IMR-90 (cell line): ENCODE measurements around the gene BCAP31. TPM values are rescaled to one million over a fixed set of nuclear protein-coding genes. Genes with fewer than 3 reads are reported as not detected.

Experiments
- ATAC-seq: fragments of 200-7000 bp; cut with Tn5 transposase; 2 replicates; pipeline ENCODE4 v1.9.1; 2020; ENCODE audit warnings: low read depth, mild to moderate bottlenecking, moderate library complexity
- BruUV-seq: library from RNA; stranded (reverse); fragments of 400-500 nt; replicated peaks from 2 replicates; lab custom pipeline; 2021; lab: Mats Ljungman, UMichigan
- CTCF ChIA-PET: fragments of 300-600 bp; formaldehyde crosslinking; extraction: SDS; loops from one replicate; lab custom pipeline; 2021; ENCODE audit warnings: antibody characterized with exemption; lab: Yijun Ruan, JAX
- POLR2A ChIA-PET: fragments of 300-600 bp; sonication (Branson Sonifier 250); formaldehyde crosslinking; loops from one replicate; lab custom pipeline; 2022; ENCODE audit warnings: antibody characterized with exemption; ENCODE audit not compliant: unreplicated experiment; lab: Charles Lee
- DNase-seq: peaks from one replicate; pipeline ENCODE4 v3.0.0; 2013
- H2AFZ ChIP-seq: replicated peaks from 2 replicates; pipeline ENCODE3; 2013; ENCODE audit warnings: low read length, mild to moderate bottlenecking; ENCODE audit not compliant: poor library complexity
- H2AK5ac ChIP-seq: 2 replicates; pipeline ENCODE4 v1.6.1; 2013; ENCODE audit warnings: low read depth, low read length, inconsistent platforms
- H2AK9ac ChIP-seq: replicated peaks from 2 replicates; pipeline ENCODE3; 2013; ENCODE audit warnings: mild to moderate bottlenecking, low read depth, low read length, moderate library complexity; ENCODE audit not compliant: poor library complexity
- H2BK120ac ChIP-seq: 2 replicates; pipeline ENCODE4 v1.6.1; 2013; ENCODE audit warnings: low read depth, low read length, inconsistent platforms
- H2BK15ac ChIP-seq: 3 replicates; pipeline ENCODE4 v1.6.1; 2013; ENCODE audit warnings: low read depth, low read length, inconsistent platforms
- H2BK20ac ChIP-seq: 2 replicates; pipeline ENCODE4 v1.6.1; 2013; ENCODE audit warnings: low read depth, mild to moderate bottlenecking, inconsistent platforms, low read length, moderate library complexity
- H2BK5ac ChIP-seq: 2 replicates; pipeline ENCODE4 v1.6.1; 2013; ENCODE audit warnings: mild to moderate bottlenecking, low read depth, low read length, inconsistent platforms; ENCODE audit not compliant: poor library complexity, severe bottlenecking
- H3K14ac ChIP-seq: replicated peaks from 2 replicates; pipeline ENCODE4 v1.6.1; 2013; ENCODE audit warnings: low read depth, low read length, inconsistent platforms
- H3K18ac ChIP-seq: 2 replicates; pipeline ENCODE4 v1.6.1; 2013; ENCODE audit warnings: low read depth, low read length, control low read depth
- H3K23ac ChIP-seq: 2 replicates; pipeline ENCODE4 v1.6.1; 2013; ENCODE audit warnings: low read depth, low read length, inconsistent platforms
- H3K27ac ChIP-seq: 2 replicates; pipeline ENCODE4 v1.5.1; 2013; ENCODE audit warnings: mild to moderate bottlenecking, control low read depth, low read length; ENCODE audit not compliant: insufficient read depth
- H3K27me3 ChIP-seq: 2 replicates; pipeline ENCODE4 v1.6.1; 2013; ENCODE audit warnings: low read length; ENCODE audit not compliant: control insufficient read depth, insufficient read depth
- H3K36me3 ChIP-seq: 2 replicates; pipeline ENCODE4 v1.6.1; 2013; ENCODE audit warnings: low read length, mixed read lengths; ENCODE audit not compliant: control insufficient read depth, insufficient read depth
- H3K4ac ChIP-seq: 2 replicates; pipeline ENCODE4 v1.6.1; 2013; ENCODE audit warnings: low read depth, low read length, inconsistent platforms
- H3K4me1 ChIP-seq: 2 replicates; pipeline ENCODE4 v1.6.1; 2013; ENCODE audit warnings: low read length, mixed read lengths; ENCODE audit not compliant: control insufficient read depth, insufficient read depth
- H3K4me2 ChIP-seq: 2 replicates; pipeline ENCODE4 v1.6.1; 2013; ENCODE audit warnings: low read depth, mild to moderate bottlenecking, control low read depth, low read length, moderate library complexity
- H3K4me3 ChIP-seq: 2 replicates; pipeline ENCODE4 v1.5.1; 2013; ENCODE audit warnings: low read depth, mild to moderate bottlenecking, control low read depth, low read length, moderate library complexity; ENCODE audit not compliant: insufficient read depth
- H3K56ac ChIP-seq: 2 replicates; pipeline ENCODE4 v1.6.1; 2013; ENCODE audit warnings: low read length, inconsistent platforms; ENCODE audit not compliant: insufficient read depth; ENCODE audit errors: extremely low read depth
- H3K79me1 ChIP-seq, 2 experiments: 2 replicates each; pipeline ENCODE4 v1.6.1; 2013; ENCODE audit warnings: low read length in 2 of 2, inconsistent platforms in 1 of 2, low read depth in 1 of 2
- H3K9ac ChIP-seq: 2 replicates; pipeline ENCODE4 v1.6.1; 2013; ENCODE audit warnings: low read depth, low read length, control low read depth
- H3K9me1 ChIP-seq: 2 replicates; pipeline ENCODE4 v1.6.1; 2013; ENCODE audit warnings: low read length, inconsistent platforms; ENCODE audit not compliant: insufficient read depth
- H3K9me3 ChIP-seq: 2 replicates; pipeline ENCODE4 v1.6.1; 2013; ENCODE audit warnings: low read length; ENCODE audit not compliant: control insufficient read depth, insufficient read depth
- H4K20me1 ChIP-seq: 2 replicates; pipeline ENCODE4 v1.6.1; 2013; ENCODE audit warnings: low read length, inconsistent platforms; ENCODE audit not compliant: insufficient read depth
- H4K5ac ChIP-seq: 2 replicates; pipeline ENCODE4 v1.6.1; 2013; ENCODE audit warnings: mild to moderate bottlenecking, low read depth, low read length, control low read depth
- H4K8ac ChIP-seq, 2 experiments: 2 replicates each; pipeline ENCODE4 v1.6.1; 2013; ENCODE audit warnings: low read depth in 2 of 2, low read length in 2 of 2, control low read depth in 1 of 2, inconsistent platforms in 1 of 2
- H4K91ac ChIP-seq: 2 replicates; pipeline ENCODE4 v1.6.1; 2013; ENCODE audit warnings: low read depth, low read length, inconsistent platforms; ENCODE audit not compliant: insufficient read depth
- BHLHE40 ChIP-seq: fragments of 150-350 bp; IDR thresholded peaks from 2 replicates; pipeline ENCODE4 v1.6.1; 2016; ENCODE audit warnings: mild to moderate bottlenecking, low read depth, low read length
- CEBPB ChIP-seq: IDR thresholded peaks from 2 replicates; pipeline ENCODE4 v1.6.1; 2012; ENCODE audit warnings: low read depth, low read length, improper control_type of control experiment
- CHD1 ChIP-seq: IDR thresholded peaks from 2 replicates; pipeline ENCODE4 v1.6.1; 2012; ENCODE audit warnings: low read depth, low read length, improper control_type of control experiment
- FOS ChIP-seq: fragments of 150-350 bp; IDR thresholded peaks from 2 replicates; pipeline ENCODE4 v1.6.1; 2016; ENCODE audit warnings: low read depth, low read length
- MAFK ChIP-seq: IDR thresholded peaks from 2 replicates; pipeline ENCODE4 v1.6.1; 2012; ENCODE audit warnings: low read depth, low read length, improper control_type of control experiment
- MAZ ChIP-seq: IDR thresholded peaks from 2 replicates; pipeline ENCODE4 v1.6.1; 2012; ENCODE audit warnings: low read depth, mild to moderate bottlenecking, low read length, improper control_type of control experiment, moderate library complexity, borderline replicate concordance
- MXI1 ChIP-seq: IDR thresholded peaks from 2 replicates; pipeline ENCODE4 v1.6.1; 2012; ENCODE audit warnings: low read depth, mild to moderate bottlenecking, low read length, moderate library complexity, borderline replicate concordance
- NFE2L2 ChIP-seq: fragments of 150-350 bp; IDR thresholded peaks from 2 replicates; pipeline ENCODE4 v1.6.1; 2016; ENCODE audit warnings: low read depth, mild to moderate bottlenecking, low read length
- RAD21 ChIP-seq: IDR thresholded peaks from 2 replicates; pipeline ENCODE4 v1.6.1; 2012; ENCODE audit warnings: low read length, improper control_type of control experiment
- RCOR1 ChIP-seq: IDR thresholded peaks from 2 replicates; pipeline ENCODE4 v1.6.1; 2012; ENCODE audit warnings: mild to moderate bottlenecking, low read length, improper control_type of control experiment; ENCODE audit not compliant: insufficient replicate concordance
- RFX5 ChIP-seq: IDR thresholded peaks from 2 replicates; pipeline ENCODE4 v1.8.0; 2012; ENCODE audit warnings: low read depth, mild to moderate bottlenecking, low read length, moderate library complexity
- SMC3 ChIP-seq: fragments of 150-350 bp; IDR thresholded peaks from 2 replicates; pipeline ENCODE4 v1.6.1; 2016; ENCODE audit warnings: low read depth, mild to moderate bottlenecking, antibody characterized with exemption, low read length, moderate library complexity
- WGBS, 2 experiments: methylation state at CpG; one replicate each; pipeline versions ENCODE4 v1.1.5 to v1.1.7; 2013; ENCODE audit warnings: missing lambda C conversion rate in 2 of 2; ENCODE audit not compliant: insufficient read length in 1 of 2; ENCODE audit errors: extremely low coverage in 2 of 2; 5-methylcytosine and 5-hydroxymethylcytosine counted together
- dilution Hi-C: fragments of 300-500 bp; cut with HindIII; formaldehyde crosslinking; loops from one replicate; pipeline ENCODE4 v1.14.3; 2018; ENCODE audit warnings: low sequenced_read_pairs; ENCODE audit not compliant: unreplicated experiment
- in situ Hi-C: fragments of 300-500 bp; cut with MboI; formaldehyde crosslinking; loops from 3 replicates; pipeline ENCODE4 v1.14.3; 2019; ENCODE audit warnings: low sequenced_read_pairs, inconsistent platforms, mixed read lengths
- intact Hi-C: fragments of 100-400 bp; cut with micrococcal nuclease; formaldehyde crosslinking; loops from 2 replicates; pipeline ENCODE4 v1.10.0; 2022
- polyA plus RNA-seq, 3 experiments: library from polyadenylated mRNA; depleted of rRNA; stranded (reverse); fragments of >200 nt; gene quantifications; 2 replicates each; pipeline ENCODE4 v1.2.3, GENCODE V29; 2012; ENCODE audit warnings: low replicate concordance in 1 of 3
- total RNA-seq: library from RNA; depleted of rRNA; stranded (reverse); fragments of >200 nt; gene quantifications from 2 replicates; pipeline ENCODE4 v1.2.3, GENCODE V29; 2012
- TF ChIP-seq, protein P1 (sequence below): fragments of 150-350 bp; IDR thresholded peaks from 2 replicates; pipeline ENCODE4 v1.6.1; 2017; ENCODE audit warnings: mild to moderate bottlenecking, antibody characterized with exemption, low read length, low read depth
- TF ChIP-seq, protein P2 (sequence below): fragments of 150-350 bp; IDR thresholded peaks from 2 replicates; pipeline ENCODE4 v1.6.1; 2016; ENCODE audit warnings: low read depth, mild to moderate bottlenecking, low read length, moderate library complexity, borderline replicate concordance
- TF ChIP-seq, protein P3 (sequence below): conservative IDR thresholded peaks from 2 replicates; pipeline ENCODE4 v1.5.1; 2012; ENCODE audit warnings: mild to moderate bottlenecking, low read depth, low read length, improper control_type of control experiment

The BCAP31 gene
- total and polyA plus RNA-seq, 2 of the 4 experiments (the other 2 are of a cell fraction), result 125 to 244 TPM

DNA sequence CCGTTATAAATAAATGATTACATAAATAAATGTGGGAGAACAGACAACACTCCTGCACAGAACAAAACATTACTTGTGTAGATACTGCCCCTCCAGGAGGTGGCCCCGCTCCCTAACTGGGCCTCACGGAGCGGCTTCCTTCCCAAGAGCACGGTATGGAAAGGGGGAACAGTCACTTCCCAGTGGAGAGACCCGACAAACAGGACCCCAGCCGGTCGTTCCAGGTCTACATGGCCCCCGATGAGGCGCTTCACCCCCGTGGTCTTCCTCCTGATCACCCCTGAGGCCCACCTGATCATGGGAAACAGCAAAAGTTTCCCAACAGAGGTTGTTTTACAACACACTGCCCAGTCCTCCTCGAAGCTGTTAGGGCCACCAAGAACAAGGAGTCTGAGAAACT is 43.0 kb downstream of the BCAP31 start:
- no peak overlapping the region for H3K23ac ChIP-seq
- in situ Hi-C loops, result no loop called here
- H3K9ac ChIP-seq, result no peak overlapping the region
- no peak overlapping the region for H4K5ac ChIP-seq
- H3K4me1 ChIP-seq, result no peaks in the 10 kb centered on the region
- no peak overlapping the region for H2AK5ac ChIP-seq
- no peak overlapping the region for H3K18ac ChIP-seq
- no peaks in the 10 kb centered on the region for H3K9me1 ChIP-seq
- peaks cover 7% of the 10 kb centered on the region for H3K27me3 ChIP-seq
- H3K4me3 ChIP-seq, result no peak overlapping the region
- no peak for DNase-seq
- no peak overlapping the region for H3K4me2 ChIP-seq
- no peak overlapping the region for H3K56ac ChIP-seq
- H3K14ac ChIP-seq, result no peak overlapping the region
- no peak overlapping the region for H3K4ac ChIP-seq
- dilution Hi-C loops, result no loop called here
- H3K9me3 ChIP-seq, result peaks cover 8% of the 10 kb centered on the region; the same call in 1 of the 2 replicates
- WGBS, 2 experiments, result no CpG with 5 or more reads among the region's 12 CpGs
- H2BK120ac ChIP-seq, result no peak overlapping the region
- H2AFZ ChIP-seq, result no peak overlapping the region
- H2BK15ac ChIP-seq, result no peak overlapping the region
- no peaks in the 10 kb centered on the region for H4K20me1 ChIP-seq
- no peak overlapping the region for H2AK9ac ChIP-seq
- H4K8ac ChIP-seq, result no peak overlapping the region
- H3K36me3 ChIP-seq, result no peaks in the 10 kb centered on the region
- H4K91ac ChIP-seq, result no peak overlapping the region
- H2BK20ac ChIP-seq, result no peak overlapping the region
- no peak; the same call in 1 of the 2 replicates for ATAC-seq
- no TSS peak for BruUV-seq
- CTCF ChIA-PET, result no interaction called here
- intact Hi-C loops, result no loop called here
- POLR2A ChIA-PET, result no interaction called here
- no peak overlapping the region for H2BK5ac ChIP-seq
- H3K27ac ChIP-seq, result no peak overlapping the region
- TF ChIP-seq, protein P1, sequence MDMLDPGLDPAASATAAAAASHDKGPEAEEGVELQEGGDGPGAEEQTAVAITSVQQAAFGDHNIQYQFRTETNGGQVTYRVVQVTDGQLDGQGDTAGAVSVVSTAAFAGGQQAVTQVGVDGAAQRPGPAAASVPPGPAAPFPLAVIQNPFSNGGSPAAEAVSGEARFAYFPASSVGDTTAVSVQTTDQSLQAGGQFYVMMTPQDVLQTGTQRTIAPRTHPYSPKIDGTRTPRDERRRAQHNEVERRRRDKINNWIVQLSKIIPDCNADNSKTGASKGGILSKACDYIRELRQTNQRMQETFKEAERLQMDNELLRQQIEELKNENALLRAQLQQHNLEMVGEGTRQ, result no peak
- TF ChIP-seq MAFK (no peak), NFE2L2 (no peak), BHLHE40 (no peak), MAZ (no peak), RAD21 (no peak), SMC3 (no peak), FOS (no peak), CEBPB (no peak), MXI1 (no peak), CHD1 (no peak), RFX5 (no peak), RCOR1 (no peak)
- TF ChIP-seq, protein P2, sequence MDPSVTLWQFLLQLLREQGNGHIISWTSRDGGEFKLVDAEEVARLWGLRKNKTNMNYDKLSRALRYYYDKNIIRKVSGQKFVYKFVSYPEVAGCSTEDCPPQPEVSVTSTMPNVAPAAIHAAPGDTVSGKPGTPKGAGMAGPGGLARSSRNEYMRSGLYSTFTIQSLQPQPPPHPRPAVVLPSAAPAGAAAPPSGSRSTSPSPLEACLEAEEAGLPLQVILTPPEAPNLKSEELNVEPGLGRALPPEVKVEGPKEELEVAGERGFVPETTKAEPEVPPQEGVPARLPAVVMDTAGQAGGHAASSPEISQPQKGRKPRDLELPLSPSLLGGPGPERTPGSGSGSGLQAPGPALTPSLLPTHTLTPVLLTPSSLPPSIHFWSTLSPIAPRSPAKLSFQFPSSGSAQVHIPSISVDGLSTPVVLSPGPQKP, result no peak
- TF ChIP-seq, protein P3, sequence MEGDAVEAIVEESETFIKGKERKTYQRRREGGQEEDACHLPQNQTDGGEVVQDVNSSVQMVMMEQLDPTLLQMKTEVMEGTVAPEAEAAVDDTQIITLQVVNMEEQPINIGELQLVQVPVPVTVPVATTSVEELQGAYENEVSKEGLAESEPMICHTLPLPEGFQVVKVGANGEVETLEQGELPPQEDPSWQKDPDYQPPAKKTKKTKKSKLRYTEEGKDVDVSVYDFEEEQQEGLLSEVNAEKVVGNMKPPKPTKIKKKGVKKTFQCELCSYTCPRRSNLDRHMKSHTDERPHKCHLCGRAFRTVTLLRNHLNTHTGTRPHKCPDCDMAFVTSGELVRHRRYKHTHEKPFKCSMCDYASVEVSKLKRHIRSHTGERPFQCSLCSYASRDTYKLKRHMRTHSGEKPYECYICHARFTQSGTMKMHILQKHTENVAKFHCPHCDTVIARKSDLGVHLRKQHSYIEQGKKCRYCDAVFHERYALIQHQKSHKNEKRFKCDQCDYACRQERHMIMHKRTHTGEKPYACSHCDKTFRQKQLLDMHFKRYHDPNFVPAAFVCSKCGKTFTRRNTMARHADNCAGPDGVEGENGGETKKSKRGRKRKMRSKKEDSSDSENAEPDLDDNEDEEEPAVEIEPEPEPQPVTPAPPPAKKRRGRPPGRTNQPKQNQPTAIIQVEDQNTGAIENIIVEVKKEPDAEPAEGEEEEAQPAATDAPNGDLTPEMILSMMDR, result no peak
- no peaks in the 10 kb centered on the region for H3K79me1 ChIP-seq
